COLO829 (cell line): Measurements from ENCODE around the gene UMODL1.

Experiments used
- DNase-seq: peaks from one replicate; pipeline ENCODE4 v3.0.0; 2012; ENCODE audit warnings: low spot score

UMODL1 gene

GRCh38 chr21:42071146-42071737 is at the start of gene UMODL1:
UMODL1 (plus strand) TSS chr21:42071317; CDS start chr21:42071317, 0 bp downstream.
- no peak for DNase-seq

GRCh38 chr21:42021371-42022090 is 49.6 kb upstream of the UMODL1 start:
- DNase-seq, result no peak

GRCh38 chr21:42022091-42022430 is 49.1 kb upstream of the UMODL1 start:
- DNase-seq, result no peak

GRCh38 chr21:42022906-42023305 is 48.2 kb upstream of the UMODL1 start:
- DNase-seq, result no peak

GRCh38 chr21:42025376-42026081 is 45.6 kb upstream of the UMODL1 start:
- no peak for DNase-seq

GRCh38 chr21:42026082-42026435 is 45.1 kb upstream of the UMODL1 start:
- no peak for DNase-seq

- DNase-seq, result no peak
These were observed 43.9 kb upstream of the UMODL1 start for GRCh38 chr21:42027085-42027821.

- no peak for DNase-seq
These were observed 43.0 kb upstream of the UMODL1 start for GRCh38 chr21:42027822-42028765.

GRCh38 chr21:42028766-42029425 is 42.2 kb upstream of the UMODL1 start:
- DNase-seq, result no peak

GRCh38 chr21:42030311-42030710 is 40.8 kb upstream of the UMODL1 start:
- DNase-seq, result no peak

GRCh38 chr21:42031241-42031640 is 39.9 kb upstream of the UMODL1 start:
- DNase-seq, result no peak

GRCh38 chr21:42031816-42032215 is 39.3 kb upstream of the UMODL1 start:
- DNase-seq, result no peak

GRCh38 chr21:42032266-42032665 is 38.9 kb upstream of the UMODL1 start:
- DNase-seq, result no peak

GRCh38 chr21:42032968-42033367 is 38.1 kb upstream of the UMODL1 start:
- DNase-seq, result no peak

GRCh38 chr21:42036313-42036712 is 34.8 kb upstream of the UMODL1 start:
- DNase-seq, result no peak

- DNase-seq, result no peak
These were observed 33.6 kb upstream of the UMODL1 start for GRCh38 chr21:42037516-42037915.

- no peak for DNase-seq
These were observed 33.2 kb upstream of the UMODL1 start for GRCh38 chr21:42037943-42038342.

GRCh38 chr21:42038393-42038792 is 32.7 kb upstream of the UMODL1 start:
- no peak for DNase-seq

- no peak for DNase-seq
These were observed 32.2 kb upstream of the UMODL1 start for GRCh38 chr21:42038826-42039425.

- no peak for DNase-seq
These were observed 31.6 kb upstream of the UMODL1 start for GRCh38 chr21:42039470-42039901.

GRCh38 chr21:42039911-42040351 is 31.2 kb upstream of the UMODL1 start:
- DNase-seq, result no peak
